Liver (tissue), 9 donors: Measurements from ENCODE around the gene KANTR. TPM values are rescaled to one million over a fixed set of nuclear protein-coding genes. Genes with fewer than 3 reads are reported as not detected.

Source experiments
- DNase-seq: peaks from one replicate; pipeline ENCODE4 v3.0.0-alpha.2; 2017; ENCODE audit warnings: low spot score
- H3K27ac ChIP-seq, 2 donors: one replicate each; pipeline ENCODE4 v1.7.0; 2013; ENCODE audit warnings: inconsistent platforms in 2 of 2, low read length in 2 of 2, control low read depth in 1 of 2, low read depth in 1 of 2, mild to moderate bottlenecking in 1 of 2
- H3K27me3 ChIP-seq, 4 donors: one replicate each; pipeline versions ENCODE4 v1.6.1 to v1.7.0; 2013; ENCODE audit warnings: low read length in 3 of 4, inconsistent platforms in 1 of 4, mild to moderate bottlenecking in 1 of 4, moderate library complexity in 1 of 4; ENCODE audit not compliant: control insufficient read depth in 4 of 4, insufficient read depth in 4 of 4
- H3K36me3 ChIP-seq, 4 donors: one replicate each; pipeline versions ENCODE4 v1.6.1 to v1.7.0; 2013; ENCODE audit warnings: low read length in 3 of 4, mild to moderate bottlenecking in 3 of 4, low read depth in 1 of 4, moderate library complexity in 1 of 4; ENCODE audit not compliant: control insufficient read depth in 4 of 4, insufficient read depth in 3 of 4
- H3K4me1 ChIP-seq, 4 donors: one replicate each; pipeline versions ENCODE4 v1.6.1 to v1.7.0; 2013; ENCODE audit warnings: low read length in 3 of 4, mild to moderate bottlenecking in 3 of 4, moderate library complexity in 1 of 4; ENCODE audit not compliant: control insufficient read depth in 4 of 4, insufficient read depth in 4 of 4
- H3K4me3 ChIP-seq, 3 donors: one replicate each; pipeline versions ENCODE4 v1.6.1 to v1.7.0; 2013; ENCODE audit warnings: low read length in 3 of 3, control low read depth in 1 of 3, low read depth in 1 of 3, mild to moderate bottlenecking in 1 of 3
- H3K9ac ChIP-seq, 2 donors: one replicate each; pipeline ENCODE4 v1.7.0; 2013; ENCODE audit warnings: low read length in 2 of 2, mild to moderate bottlenecking in 2 of 2, moderate library complexity in 2 of 2, control low read depth in 1 of 2, low read depth in 1 of 2
- H3K9me3 ChIP-seq, 4 donors: one replicate each; pipeline versions ENCODE4 v1.6.1 to v1.7.0; 2013; ENCODE audit warnings: low read length in 3 of 4; ENCODE audit not compliant: control insufficient read depth in 4 of 4
- EGR1 ChIP-seq, 2 donors: IDR thresholded peaks; 2 replicates each; pipeline ENCODE4 v1.6.1; 2016 to 2018; ENCODE audit warnings: antibody characterized with exemption in 2 of 2, low read depth in 2 of 2
- FOXA1 ChIP-seq: IDR thresholded peaks from 2 replicates; pipeline ENCODE4 v1.6.1; 2016; ENCODE audit warnings: antibody characterized with exemption
- FOXA2 ChIP-seq: IDR thresholded peaks from 2 replicates; pipeline ENCODE4 v1.6.1; 2016; ENCODE audit warnings: antibody characterized with exemption
- GABPA ChIP-seq, 2 donors: IDR thresholded peaks in 1 of 2; conservative IDR thresholded peaks in 1 of 2; 2 replicates each; pipeline ENCODE4 v1.6.1; 2016; ENCODE audit warnings: antibody characterized with exemption in 2 of 2, mild to moderate bottlenecking in 1 of 2, moderate library complexity in 1 of 2
- HNF4A ChIP-seq, 2 donors: conservative IDR thresholded peaks; 2 replicates each; pipeline ENCODE4 v1.6.1; 2016; ENCODE audit warnings: antibody characterized with exemption in 2 of 2, mild to moderate bottlenecking in 2 of 2
- HNF4G ChIP-seq: IDR thresholded peaks from 2 replicates; pipeline ENCODE4 v1.6.1; 2016; ENCODE audit warnings: antibody characterized with exemption
- JUND ChIP-seq, 2 donors: IDR thresholded peaks; 2 replicates each; pipeline ENCODE4 v1.6.1; 2016; ENCODE audit warnings: antibody characterized with exemption in 2 of 2
- MAX ChIP-seq: IDR thresholded peaks from 2 replicates; pipeline ENCODE4 v1.6.1; 2016; ENCODE audit warnings: antibody characterized with exemption
- NR2F2 ChIP-seq: IDR thresholded peaks from 2 replicates; pipeline ENCODE4 v1.6.1; 2016; ENCODE audit warnings: antibody characterized with exemption
- RAD21 ChIP-seq, 2 donors: IDR thresholded peaks; 2 replicates each; pipeline ENCODE4 v1.6.1; 2016; ENCODE audit warnings: antibody characterized with exemption in 2 of 2, mild to moderate bottlenecking in 2 of 2
- RXRA ChIP-seq, 2 donors: IDR thresholded peaks; 2 replicates each; pipeline ENCODE4 v1.6.1; 2017 to 2018; ENCODE audit warnings: antibody characterized with exemption in 2 of 2, mild to moderate bottlenecking in 1 of 2
- SP1 ChIP-seq: IDR thresholded peaks from 2 replicates; pipeline ENCODE4 v1.6.1; 2018; ENCODE audit warnings: antibody characterized with exemption, mild to moderate bottlenecking
- TAF1 ChIP-seq: conservative IDR thresholded peaks from 2 replicates; pipeline ENCODE4 v1.6.1; 2016; ENCODE audit warnings: antibody characterized with exemption, mild to moderate bottlenecking
- YY1 ChIP-seq: IDR thresholded peaks from 2 replicates; pipeline ENCODE4 v1.6.1; 2016; ENCODE audit warnings: antibody characterized with exemption, mild to moderate bottlenecking
- WGBS: extraction: QIAGEN DNeasy Blood & Tissue Kit; methylation state at CpG from one replicate; pipeline ENCODE4 v1.1.7; 2013; 5-methylcytosine and 5-hydroxymethylcytosine counted together
- polyA plus RNA-seq, 2 donors: library from polyadenylated mRNA; stranded (reverse) in 1 of 2; unstranded in 1 of 2; fragments of 200-250 nt in 1 of 2; fragments of >200 nt in 1 of 2; fragmentation: Nextera tagmentation in 1 of 2; extraction: Ambion mirVana in 1 of 2; gene quantifications; one replicate each; pipeline versions ENCODE4 v1.2.1 to v1.2.3, GENCODE V29; 2013 to 2015
- total RNA-seq, 2 donors: library from RNA; depleted of rRNA; stranded (reverse); fragments of >200 nt; gene quantifications; one replicate each; pipeline ENCODE4 v1.2.3, GENCODE V29; 2014
- TF ChIP-seq, protein P1 (sequence below): fragments of 150-350 bp; IDR thresholded peaks from 2 replicates; pipeline ENCODE4 v1.5.1; 2017; ENCODE audit warnings: improper control_type of control experiment, low read depth, low read length; ENCODE audit not compliant: missing input control
- TF ChIP-seq, protein P2 (sequence below): IDR thresholded peaks from 2 replicates; pipeline ENCODE4 v1.6.1; 2016; ENCODE audit warnings: antibody characterized with exemption
- TF ChIP-seq, protein P3 (sequence below): IDR thresholded peaks from 2 replicates; pipeline ENCODE4 v1.6.1; 2016; ENCODE audit warnings: antibody characterized with exemption, mild to moderate bottlenecking
- donor health status: healthy.
- donor health status: healthy.
- donor health status: healthy.
- donor health status: healthy.
- donor health status: healthy.

KANTR gene
- total and polyA plus RNA-seq, 4 donors = 0.44 to 13.6 (median 4.7) TPM

DNA sequence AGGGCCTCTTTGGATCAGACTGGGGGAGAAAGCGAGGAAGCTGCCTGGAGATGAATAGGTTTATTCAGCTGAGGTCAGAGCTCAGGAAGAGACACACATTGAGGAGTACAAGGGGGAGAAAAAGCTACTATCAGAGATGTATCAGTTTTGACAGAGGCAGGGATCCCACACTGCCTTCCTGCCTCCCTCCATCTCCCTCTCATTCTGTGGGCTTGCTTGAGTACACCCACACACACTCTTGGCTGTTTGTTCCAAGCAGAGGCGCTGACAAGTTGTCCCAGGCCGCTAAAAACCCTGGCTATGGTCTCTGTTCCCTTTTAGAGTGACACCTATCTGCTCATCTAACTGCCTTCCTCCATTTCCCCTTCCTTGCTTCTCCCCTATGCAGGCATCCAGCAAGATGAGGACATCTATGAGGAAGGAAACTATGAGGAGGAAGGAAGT is 6.5 kb upstream of the KANTR start:
- TF ChIP-seq EGR1 (IDR thresholded peaks at IDR 0.05; ENCODE audit: low read depth in 2 of 2) = no peak
- TF ChIP-seq JUND (IDR thresholded peaks at IDR 0.05) = no peak
- no peak for TF ChIP-seq YY1
- no peak for TF ChIP-seq FOXA2
- TF ChIP-seq HNF4G = no peak
- no peak for TF ChIP-seq RAD21 (IDR thresholded peaks at IDR 0.05)
- TF ChIP-seq MAX = no peak
- TF ChIP-seq FOXA1 = no peak
- TF ChIP-seq, protein P1, sequence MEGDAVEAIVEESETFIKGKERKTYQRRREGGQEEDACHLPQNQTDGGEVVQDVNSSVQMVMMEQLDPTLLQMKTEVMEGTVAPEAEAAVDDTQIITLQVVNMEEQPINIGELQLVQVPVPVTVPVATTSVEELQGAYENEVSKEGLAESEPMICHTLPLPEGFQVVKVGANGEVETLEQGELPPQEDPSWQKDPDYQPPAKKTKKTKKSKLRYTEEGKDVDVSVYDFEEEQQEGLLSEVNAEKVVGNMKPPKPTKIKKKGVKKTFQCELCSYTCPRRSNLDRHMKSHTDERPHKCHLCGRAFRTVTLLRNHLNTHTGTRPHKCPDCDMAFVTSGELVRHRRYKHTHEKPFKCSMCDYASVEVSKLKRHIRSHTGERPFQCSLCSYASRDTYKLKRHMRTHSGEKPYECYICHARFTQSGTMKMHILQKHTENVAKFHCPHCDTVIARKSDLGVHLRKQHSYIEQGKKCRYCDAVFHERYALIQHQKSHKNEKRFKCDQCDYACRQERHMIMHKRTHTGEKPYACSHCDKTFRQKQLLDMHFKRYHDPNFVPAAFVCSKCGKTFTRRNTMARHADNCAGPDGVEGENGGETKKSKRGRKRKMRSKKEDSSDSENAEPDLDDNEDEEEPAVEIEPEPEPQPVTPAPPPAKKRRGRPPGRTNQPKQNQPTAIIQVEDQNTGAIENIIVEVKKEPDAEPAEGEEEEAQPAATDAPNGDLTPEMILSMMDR = no peak
- no peak for TF ChIP-seq HNF4A (conservative IDR thresholded peaks at IDR 0.05)
- TF ChIP-seq, protein P2, sequence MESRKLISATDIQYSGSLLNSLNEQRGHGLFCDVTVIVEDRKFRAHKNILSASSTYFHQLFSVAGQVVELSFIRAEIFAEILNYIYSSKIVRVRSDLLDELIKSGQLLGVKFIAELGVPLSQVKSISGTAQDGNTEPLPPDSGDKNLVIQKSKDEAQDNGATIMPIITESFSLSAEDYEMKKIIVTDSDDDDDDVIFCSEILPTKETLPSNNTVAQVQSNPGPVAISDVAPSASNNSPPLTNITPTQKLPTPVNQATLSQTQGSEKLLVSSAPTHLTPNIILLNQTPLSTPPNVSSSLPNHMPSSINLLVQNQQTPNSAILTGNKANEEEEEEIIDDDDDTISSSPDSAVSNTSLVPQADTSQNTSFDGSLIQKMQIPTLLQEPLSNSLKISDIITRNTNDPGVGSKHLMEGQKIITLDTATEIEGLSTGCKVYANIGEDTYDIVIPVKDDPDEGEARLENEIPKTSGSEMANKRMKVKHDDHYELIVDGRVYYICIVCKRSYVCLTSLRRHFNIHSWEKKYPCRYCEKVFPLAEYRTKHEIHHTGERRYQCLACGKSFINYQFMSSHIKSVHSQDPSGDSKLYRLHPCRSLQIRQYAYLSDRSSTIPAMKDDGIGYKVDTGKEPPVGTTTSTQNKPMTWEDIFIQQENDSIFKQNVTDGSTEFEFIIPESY = no peak
- TF ChIP-seq GABPA (IDR thresholded peaks at IDR 0.05 in 1 of 2, conservative IDR thresholded peaks at IDR 0.05 in 1 of 2) = no peak
- TF ChIP-seq NR2F2 = no peak

DNA sequence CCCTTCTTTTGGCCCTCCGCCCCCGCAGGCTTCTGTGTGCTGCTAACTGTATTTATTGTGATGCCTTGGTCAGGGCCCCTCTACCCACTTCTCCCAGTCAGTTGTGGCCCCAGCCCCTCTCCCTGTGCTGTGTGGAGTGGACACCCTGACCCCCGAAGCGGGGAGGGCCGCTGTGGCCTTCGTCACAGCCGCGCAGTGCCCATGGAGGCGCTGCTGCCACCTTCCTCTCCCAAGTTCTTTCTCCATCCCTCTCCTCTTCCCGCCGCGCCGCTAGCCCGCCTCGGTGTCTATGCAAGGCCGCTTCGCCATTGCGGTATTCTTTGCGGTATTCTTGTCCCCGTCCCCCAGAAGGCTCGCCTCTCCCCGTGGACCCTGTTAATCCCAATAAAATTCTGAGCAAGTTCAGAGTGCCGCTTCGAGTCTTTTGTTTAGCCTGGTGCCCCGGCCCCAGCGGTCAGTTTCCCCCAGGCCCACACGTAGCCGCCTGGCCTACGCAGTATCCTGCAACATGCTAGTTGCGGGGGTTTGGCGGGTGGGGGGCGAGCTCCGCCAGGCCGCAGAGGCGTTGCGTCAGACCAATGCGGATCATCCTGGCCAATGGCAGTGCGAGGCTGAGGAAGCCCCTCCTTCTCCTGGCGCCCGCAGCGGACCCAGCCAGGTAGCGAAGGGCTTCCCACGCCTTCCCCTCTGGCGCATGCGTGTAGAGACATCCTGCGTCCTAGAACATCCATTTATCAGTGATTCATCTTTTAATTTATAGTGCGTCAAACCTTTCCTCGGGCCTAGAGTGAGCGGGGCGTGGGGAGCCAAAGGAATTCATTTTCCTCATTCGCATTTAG is 5.6 kb upstream of the KANTR start:
- DNase-seq = peak; percentile 52
- peaks cover 2 to 37% (median 12%) of the 10 kb centered on the region in 4 donors for H3K4me1 ChIP-seq
- no peaks in the 10 kb centered on the region for H3K27me3 ChIP-seq
- WGBS = 22% methylated on average over 45 of the region's 51 CpGs
- H3K36me3 ChIP-seq = peaks cover 3 to 9% (median 5%) of the 10 kb centered on the region in 4 donors
- H3K9ac ChIP-seq = peak overlapping the region in 1 of 2 donors; percentile 92
- H3K9me3 ChIP-seq = no peaks in the 10 kb centered on the region
- H3K4me3 ChIP-seq = peak overlapping the region in 2 of 3 donors; percentile 36 to 63
- peak overlapping the region; percentile 48 to 74 for H3K27ac ChIP-seq
- TF ChIP-seq, protein P3, sequence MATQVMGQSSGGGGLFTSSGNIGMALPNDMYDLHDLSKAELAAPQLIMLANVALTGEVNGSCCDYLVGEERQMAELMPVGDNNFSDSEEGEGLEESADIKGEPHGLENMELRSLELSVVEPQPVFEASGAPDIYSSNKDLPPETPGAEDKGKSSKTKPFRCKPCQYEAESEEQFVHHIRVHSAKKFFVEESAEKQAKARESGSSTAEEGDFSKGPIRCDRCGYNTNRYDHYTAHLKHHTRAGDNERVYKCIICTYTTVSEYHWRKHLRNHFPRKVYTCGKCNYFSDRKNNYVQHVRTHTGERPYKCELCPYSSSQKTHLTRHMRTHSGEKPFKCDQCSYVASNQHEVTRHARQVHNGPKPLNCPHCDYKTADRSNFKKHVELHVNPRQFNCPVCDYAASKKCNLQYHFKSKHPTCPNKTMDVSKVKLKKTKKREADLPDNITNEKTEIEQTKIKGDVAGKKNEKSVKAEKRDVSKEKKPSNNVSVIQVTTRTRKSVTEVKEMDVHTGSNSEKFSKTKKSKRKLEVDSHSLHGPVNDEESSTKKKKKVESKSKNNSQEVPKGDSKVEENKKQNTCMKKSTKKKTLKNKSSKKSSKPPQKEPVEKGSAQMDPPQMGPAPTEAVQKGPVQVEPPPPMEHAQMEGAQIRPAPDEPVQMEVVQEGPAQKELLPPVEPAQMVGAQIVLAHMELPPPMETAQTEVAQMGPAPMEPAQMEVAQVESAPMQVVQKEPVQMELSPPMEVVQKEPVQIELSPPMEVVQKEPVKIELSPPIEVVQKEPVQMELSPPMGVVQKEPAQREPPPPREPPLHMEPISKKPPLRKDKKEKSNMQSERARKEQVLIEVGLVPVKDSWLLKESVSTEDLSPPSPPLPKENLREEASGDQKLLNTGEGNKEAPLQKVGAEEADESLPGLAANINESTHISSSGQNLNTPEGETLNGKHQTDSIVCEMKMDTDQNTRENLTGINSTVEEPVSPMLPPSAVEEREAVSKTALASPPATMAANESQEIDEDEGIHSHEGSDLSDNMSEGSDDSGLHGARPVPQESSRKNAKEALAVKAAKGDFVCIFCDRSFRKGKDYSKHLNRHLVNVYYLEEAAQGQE = no peak
- TF ChIP-seq JUND (IDR thresholded peaks at IDR 0.05) (no peak), TAF1 (no peak), HNF4A (conservative IDR thresholded peaks at IDR 0.05) (no peak), RAD21 (IDR thresholded peaks at IDR 0.05) (no peak), HNF4G (no peak), RXRA (IDR thresholded peaks at IDR 0.05) (no peak), GABPA (IDR thresholded peaks at IDR 0.05 in 1 of 2, conservative IDR thresholded peaks at IDR 0.05 in 1 of 2) (no peak), NR2F2 (no peak), SP1 (no peak), FOXA1 (no peak), MAX (no peak), YY1 (no peak), FOXA2 (no peak)
- TF ChIP-seq, protein P1 = no peak
- TF ChIP-seq, protein P2 = no peak

More for the DNA sequence above, 6.5 kb upstream of the KANTR start:
- H3K4me3 ChIP-seq = no peak overlapping the region
- no peaks in the 10 kb centered on the region for H3K9me3 ChIP-seq
- 84% methylated on average over 3 of the region's 3 CpGs for WGBS
- no peak for DNase-seq
- H3K9ac ChIP-seq = no peak overlapping the region
- H3K27ac ChIP-seq = no peak overlapping the region
- H3K4me1 ChIP-seq = peaks cover 3 to 42% (median 16%) of the 10 kb centered on the region in 4 donors
- no peaks in the 10 kb centered on the region for H3K27me3 ChIP-seq
- peaks cover 3 to 9% (median 5%) of the 10 kb centered on the region in 4 donors for H3K36me3 ChIP-seq
